Measurements from ENCODE around the gene TNIP1. TPM values are rescaled to one million over a fixed set of nuclear protein-coding genes. Genes with fewer than 3 reads are reported as not detected.

Gene TNIP1, protein sequence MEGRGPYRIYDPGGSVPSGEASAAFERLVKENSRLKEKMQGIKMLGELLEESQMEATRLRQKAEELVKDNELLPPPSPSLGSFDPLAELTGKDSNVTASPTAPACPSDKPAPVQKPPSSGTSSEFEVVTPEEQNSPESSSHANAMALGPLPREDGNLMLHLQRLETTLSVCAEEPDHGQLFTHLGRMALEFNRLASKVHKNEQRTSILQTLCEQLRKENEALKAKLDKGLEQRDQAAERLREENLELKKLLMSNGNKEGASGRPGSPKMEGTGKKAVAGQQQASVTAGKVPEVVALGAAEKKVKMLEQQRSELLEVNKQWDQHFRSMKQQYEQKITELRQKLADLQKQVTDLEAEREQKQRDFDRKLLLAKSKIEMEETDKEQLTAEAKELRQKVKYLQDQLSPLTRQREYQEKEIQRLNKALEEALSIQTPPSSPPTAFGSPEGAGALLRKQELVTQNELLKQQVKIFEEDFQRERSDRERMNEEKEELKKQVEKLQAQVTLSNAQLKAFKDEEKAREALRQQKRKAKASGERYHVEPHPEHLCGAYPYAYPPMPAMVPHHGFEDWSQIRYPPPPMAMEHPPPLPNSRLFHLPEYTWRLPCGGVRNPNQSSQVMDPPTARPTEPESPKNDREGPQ
- 106 and 205 TPM in 2 replicates for total RNA-seq (2014; rRNA removed; shearing (Covaris generic); ENCODE audit: low replicate concordance)

DNA sequence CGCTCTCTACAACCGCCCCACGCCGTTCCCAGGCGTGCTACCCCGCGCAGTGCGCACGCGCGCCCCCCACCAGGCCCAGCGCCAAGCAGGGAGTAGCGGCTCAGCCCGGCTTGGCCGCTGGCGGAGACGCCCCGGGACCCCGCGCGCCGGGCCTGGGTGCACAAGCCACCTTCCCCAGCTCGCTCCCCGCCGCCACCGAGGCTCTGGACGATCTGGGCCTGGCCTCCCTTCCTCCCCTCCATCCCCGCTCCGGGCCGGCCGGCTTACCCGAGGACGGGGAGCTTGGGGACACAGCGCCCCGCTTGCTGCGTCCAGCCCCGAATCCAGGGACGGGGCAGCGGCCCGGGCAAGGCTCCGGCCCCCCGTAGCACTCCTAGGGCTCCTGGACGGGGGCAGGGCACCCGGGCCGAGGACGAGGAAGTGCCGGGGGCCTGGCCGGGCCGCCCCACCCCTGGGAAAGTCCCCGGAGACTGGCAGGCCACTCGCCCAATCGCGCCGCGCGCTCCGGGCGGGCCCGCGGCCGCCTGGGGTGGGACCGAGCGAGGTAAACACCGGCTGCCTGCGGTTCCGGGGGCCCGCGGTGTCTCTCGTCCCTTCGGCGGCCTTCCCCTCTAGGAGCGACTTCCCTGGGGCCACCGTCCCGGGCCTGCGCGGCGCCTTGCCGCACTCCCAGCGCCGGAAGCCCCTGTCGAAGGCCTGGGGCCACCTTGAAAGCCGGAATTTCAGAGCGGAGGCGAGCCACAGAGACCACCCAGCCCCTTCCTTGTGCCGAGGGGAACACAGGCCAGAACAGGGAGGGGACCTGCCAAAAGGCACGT lies at the start of gene TNIP1:
TNIP1 (minus strand) TSS at position 422 of the 818 bp plus-strand sequence. CDS start 15,939 bp downstream, outside the sequence.
- H3K4me2 ChIP-seq (ENCODE audit: low read depth, low read length, poor library complexity, severe bottlenecking): peak within 1 kb of the TSS; percentile 99
- H3K9me2 ChIP-seq (replicated peaks; ENCODE audit: insufficient read depth, low read length): no peaks in the 10 kb centered on the region
- H4K20me1 ChIP-seq (ENCODE audit: insufficient read depth, low read depth, low read length): no peaks in the 10 kb centered on the region
- H3K9ac ChIP-seq (ENCODE audit: low read length): peak within 1 kb of the TSS; percentile 99
- H3K4me1 ChIP-seq (ENCODE audit: low read length): peaks cover 57% of the 10 kb centered on the region
- no peaks in the 10 kb centered on the region for H3K27me3 ChIP-seq (ENCODE audit: low read length)
- H3K9me3 ChIP-seq (ENCODE audit: low read length): no peaks in the 10 kb centered on the region
- H3K79me2 ChIP-seq (ENCODE audit: low read length): peaks cover 55% of the 10 kb centered on the region
- peaks cover 27% of the 10 kb centered on the region for H3K36me3 ChIP-seq (ENCODE audit: insufficient read depth, low read length)
- peak; percentile 96 for DNase-seq
- peak within 1 kb of the TSS; percentile 86 for H3K27ac ChIP-seq (ENCODE audit: low read length)
- H2AFZ ChIP-seq (ENCODE audit: low read length): peak within 1 kb of the TSS; percentile 19; the same call in 1 of the 2 replicates
- peak within 1 kb of the TSS; percentile 94 for H3K4me3 ChIP-seq (ENCODE audit: low read length)

DNA sequence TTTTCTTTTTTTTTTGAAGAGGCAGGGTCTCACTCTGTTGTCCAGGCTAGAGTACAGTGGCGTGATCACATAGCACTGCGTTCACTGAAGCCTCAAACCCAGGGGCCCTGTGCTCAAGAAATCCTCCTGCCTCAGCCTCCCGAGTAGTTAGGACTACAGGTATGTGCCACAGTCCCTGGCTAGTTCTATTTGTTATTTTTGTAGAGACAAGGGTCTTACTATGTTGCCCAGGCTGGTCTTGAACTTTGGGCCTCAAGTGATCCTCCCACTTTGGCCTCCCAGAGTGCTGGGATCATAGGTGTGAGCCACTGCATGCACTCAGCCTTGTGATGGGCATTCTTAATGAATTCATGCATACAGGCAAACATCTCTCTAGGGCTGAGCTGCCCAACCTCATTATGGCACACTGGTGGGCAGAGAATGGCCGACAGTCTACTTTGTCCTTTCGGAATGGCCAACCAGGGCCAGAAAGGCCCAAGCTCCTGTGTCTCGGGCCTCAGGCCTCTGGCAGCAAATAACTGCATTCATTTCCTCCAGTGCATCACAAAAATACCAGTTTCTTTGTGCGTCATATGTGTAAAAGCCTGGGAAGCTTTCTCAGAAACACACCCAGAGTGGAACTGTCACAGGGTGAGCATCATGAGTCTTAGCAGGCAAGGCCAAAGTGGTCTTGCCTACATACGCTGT lies 49.5 kb upstream of the TNIP1 start:
- Histone ChIP-seq H3K9me2 (replicated peaks; ENCODE audit: insufficient read depth, low read length) (no peaks in the 10 kb centered on the region), H3K27ac (ENCODE audit: low read length) (peak overlapping the region; percentile 94), H3K27me3 (ENCODE audit: low read length) (no peaks in the 10 kb centered on the region), H3K4me3 (ENCODE audit: low read length) (no peak overlapping the region), H3K9ac (ENCODE audit: low read length) (no peak overlapping the region), H3K36me3 (ENCODE audit: insufficient read depth, low read length) (peaks cover 71% of the 10 kb centered on the region), H4K20me1 (ENCODE audit: insufficient read depth, low read depth, low read length) (no peaks in the 10 kb centered on the region), H3K4me1 (ENCODE audit: low read length) (peaks cover 90% of the 10 kb centered on the region), H3K9me3 (ENCODE audit: low read length) (no peaks in the 10 kb centered on the region), H3K4me2 (ENCODE audit: low read depth, low read length, poor library complexity, severe bottlenecking) (no peak overlapping the region), H2AFZ (ENCODE audit: low read length) (no peak overlapping the region), H3K79me2 (ENCODE audit: low read length) (peaks cover 3% of the 10 kb centered on the region; the same call in 1 of the 2 replicates)
- DNase-seq: no peak

DNA sequence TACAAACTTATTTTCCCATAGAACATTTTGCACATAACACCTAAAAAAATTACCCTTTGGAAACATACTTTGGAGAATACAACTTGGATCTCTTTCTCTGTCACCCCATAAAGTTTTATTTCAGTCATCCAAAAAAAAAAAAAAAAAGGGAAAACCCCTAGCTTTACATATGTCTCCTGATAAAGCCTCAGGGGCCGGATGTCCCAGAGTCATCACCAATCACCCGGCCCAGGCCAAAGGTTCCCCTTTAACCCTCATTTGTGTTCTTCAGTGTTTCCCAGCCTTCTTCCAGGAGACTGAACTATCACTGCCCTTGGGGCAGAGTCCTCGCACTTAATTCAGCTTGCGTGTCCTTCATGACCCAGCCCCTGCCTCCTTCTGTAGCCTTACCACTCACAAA lies 48.0 kb upstream of the TNIP1 start:
- H3K9ac ChIP-seq (ENCODE audit: low read length): peak overlapping the region; percentile 14; the same call in 1 of the 2 replicates
- H3K36me3 ChIP-seq (ENCODE audit: insufficient read depth, low read length): peaks cover 62% of the 10 kb centered on the region
- peaks cover 90% of the 10 kb centered on the region for H3K4me1 ChIP-seq (ENCODE audit: low read length)
- H3K9me2 ChIP-seq (replicated peaks; ENCODE audit: insufficient read depth, low read length): no peaks in the 10 kb centered on the region
- peak overlapping the region; percentile 94 for H3K27ac ChIP-seq (ENCODE audit: low read length)
- no peaks in the 10 kb centered on the region for H4K20me1 ChIP-seq (ENCODE audit: insufficient read depth, low read depth, low read length)
- 0 out of 2 replicates have a peak, but pooled peaks cover 3% of the 10 kb centered on the region for H3K79me2 ChIP-seq (ENCODE audit: low read length)
- DNase-seq: peak; percentile 52
- no peak overlapping the region for H2AFZ ChIP-seq (ENCODE audit: low read length)
- H3K4me2 ChIP-seq (ENCODE audit: low read depth, low read length, poor library complexity, severe bottlenecking): no peak overlapping the region
- no peaks in the 10 kb centered on the region for H3K9me3 ChIP-seq (ENCODE audit: low read length)
- H3K27me3 ChIP-seq (ENCODE audit: low read length): no peaks in the 10 kb centered on the region
- H3K4me3 ChIP-seq (ENCODE audit: low read length): no peak overlapping the region

GRCh38 chr5:151127926-151128325 lies 47.1 kb upstream of the TNIP1 start:
- Histone ChIP-seq H3K27me3 (ENCODE audit: low read length) (no peaks in the 10 kb centered on the region), H3K9me2 (replicated peaks; ENCODE audit: insufficient read depth, low read length) (no peaks in the 10 kb centered on the region), H3K9ac (ENCODE audit: low read length) (no peak overlapping the region), H3K27ac (ENCODE audit: low read length) (peak overlapping the region; percentile 94), H3K9me3 (ENCODE audit: low read length) (no peaks in the 10 kb centered on the region), H3K4me1 (ENCODE audit: low read length) (peaks cover 90% of the 10 kb centered on the region), H3K4me2 (ENCODE audit: low read depth, low read length, poor library complexity, severe bottlenecking) (no peak overlapping the region), H3K4me3 (ENCODE audit: low read length) (no peak overlapping the region), H2AFZ (ENCODE audit: low read length) (no peak overlapping the region), H4K20me1 (ENCODE audit: insufficient read depth, low read depth, low read length) (no peaks in the 10 kb centered on the region), H3K36me3 (ENCODE audit: insufficient read depth, low read length) (peaks cover 64% of the 10 kb centered on the region), H3K79me2 (ENCODE audit: low read length) (0 out of 2 replicates have a peak, but pooled peaks cover 3% of the 10 kb centered on the region)
- no peak for DNase-seq

- DNase-seq: peak; percentile 87
- Histone ChIP-seq H3K79me2 (ENCODE audit: low read length) (0 out of 2 replicates have a peak, but pooled peaks cover 3% of the 10 kb centered on the region), H4K20me1 (ENCODE audit: insufficient read depth, low read depth, low read length) (no peaks in the 10 kb centered on the region), H3K9ac (ENCODE audit: low read length) (peak overlapping the region; percentile 71), H3K4me1 (ENCODE audit: low read length) (peaks cover 79% of the 10 kb centered on the region), H2AFZ (ENCODE audit: low read length) (no peak overlapping the region), H3K9me3 (ENCODE audit: low read length) (no peaks in the 10 kb centered on the region), H3K27me3 (ENCODE audit: low read length) (no peaks in the 10 kb centered on the region), H3K9me2 (replicated peaks; ENCODE audit: insufficient read depth, low read length) (no peaks in the 10 kb centered on the region), H3K4me3 (ENCODE audit: low read length) (peak overlapping the region; percentile 4; the same call in 1 of the 2 replicates), H3K27ac (ENCODE audit: low read length) (peak overlapping the region; percentile 94), H3K4me2 (ENCODE audit: low read depth, low read length, poor library complexity, severe bottlenecking) (peak overlapping the region; percentile 64), H3K36me3 (ENCODE audit: insufficient read depth, low read length) (peaks cover 65% of the 10 kb centered on the region)
Observed at GRCh38 chr5:151126199-151126645, 45.4 kb upstream of the TNIP1 start.

DNA sequence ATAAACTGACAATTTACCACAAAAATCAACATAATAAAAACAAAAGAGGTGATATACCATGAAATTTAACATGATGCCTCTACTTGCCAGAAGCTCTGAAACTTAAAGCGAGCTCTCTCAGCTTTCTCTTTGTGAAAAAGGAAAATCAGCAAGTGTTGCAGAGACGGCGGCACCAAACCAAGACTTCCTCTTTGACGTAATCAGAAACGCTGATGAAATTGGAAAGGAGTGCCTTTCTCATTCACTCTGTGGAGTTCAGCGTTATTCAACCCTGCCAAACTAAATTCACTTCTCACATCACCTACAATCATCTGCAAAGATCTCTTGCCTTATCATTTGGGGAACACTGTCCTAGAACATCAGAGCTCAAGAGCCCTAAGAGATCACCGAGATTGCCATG lies 44.6 kb upstream of the TNIP1 start:
- H3K4me3 ChIP-seq (ENCODE audit: low read length): peak overlapping the region; percentile 4; the same call in 1 of the 2 replicates
- DNase-seq: peak; percentile 78
- H4K20me1 ChIP-seq (ENCODE audit: insufficient read depth, low read depth, low read length): no peaks in the 10 kb centered on the region
- no peaks in the 10 kb centered on the region for H3K9me2 ChIP-seq (replicated peaks; ENCODE audit: insufficient read depth, low read length)
- H3K9me3 ChIP-seq (ENCODE audit: low read length): no peaks in the 10 kb centered on the region
- H3K9ac ChIP-seq (ENCODE audit: low read length): peak overlapping the region; percentile 71
- H3K36me3 ChIP-seq (ENCODE audit: insufficient read depth, low read length): peaks cover 64% of the 10 kb centered on the region
- H3K4me1 ChIP-seq (ENCODE audit: low read length): peaks cover 79% of the 10 kb centered on the region
- 0 out of 2 replicates have a peak, but pooled peaks cover 3% of the 10 kb centered on the region for H3K79me2 ChIP-seq (ENCODE audit: low read length)
- peak overlapping the region; percentile 94 for H3K27ac ChIP-seq (ENCODE audit: low read length)
- no peak overlapping the region for H2AFZ ChIP-seq (ENCODE audit: low read length)
- peak overlapping the region; percentile 64 for H3K4me2 ChIP-seq (ENCODE audit: low read depth, low read length, poor library complexity, severe bottlenecking)
- no peaks in the 10 kb centered on the region for H3K27me3 ChIP-seq (ENCODE audit: low read length)

DNA sequence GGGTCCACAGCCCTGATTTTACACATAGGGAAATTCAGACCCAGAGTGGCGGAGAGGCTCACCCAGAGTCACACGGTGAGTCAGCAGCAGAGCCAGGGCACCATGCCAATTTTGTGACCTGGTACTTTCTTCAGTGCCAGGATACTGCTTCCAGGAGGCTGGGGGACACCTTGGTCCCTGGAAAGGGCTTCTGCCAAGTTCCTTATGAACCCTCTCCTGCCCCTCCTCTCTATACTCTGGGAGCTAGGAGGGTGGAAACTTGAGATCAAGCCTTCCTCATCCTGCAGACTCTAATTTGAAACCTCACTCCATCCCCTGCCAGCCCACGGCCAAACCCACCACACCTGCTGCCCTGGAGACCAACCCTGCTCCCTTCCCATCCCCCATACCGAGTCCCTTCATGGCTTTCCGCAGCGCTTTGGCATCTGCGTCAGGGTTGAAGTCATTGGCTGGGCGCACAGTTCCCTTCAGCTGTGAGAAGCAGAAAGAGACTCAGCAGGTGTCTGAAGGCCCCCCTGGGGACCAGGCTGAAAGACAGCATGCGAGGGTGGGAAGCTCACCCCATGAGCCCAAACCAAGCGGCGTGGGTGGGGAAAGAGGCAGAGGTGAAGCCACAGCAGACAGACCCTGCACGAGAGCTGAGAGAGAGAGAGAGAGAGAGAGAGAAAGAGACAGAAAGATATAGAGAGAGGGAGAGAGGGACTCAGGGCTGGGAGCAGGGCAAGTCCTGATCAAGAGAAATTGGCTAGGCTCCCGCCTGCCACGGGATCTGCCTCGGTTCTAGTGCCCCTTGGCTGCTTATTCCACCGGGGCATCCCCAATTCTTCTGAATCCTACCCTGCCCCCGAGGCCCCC lies 43.3 kb upstream of the TNIP1 start:
- H3K27ac ChIP-seq (ENCODE audit: low read length): peak overlapping the region; percentile 94
- H4K20me1 ChIP-seq (ENCODE audit: insufficient read depth, low read depth, low read length): no peaks in the 10 kb centered on the region
- H2AFZ ChIP-seq (ENCODE audit: low read length): no peak overlapping the region
- peak overlapping the region; percentile 71 for H3K9ac ChIP-seq (ENCODE audit: low read length)
- H3K36me3 ChIP-seq (ENCODE audit: insufficient read depth, low read length): peaks cover 62% of the 10 kb centered on the region
- DNase-seq: peak; percentile 96
- peak overlapping the region; percentile 59 for H3K4me3 ChIP-seq (ENCODE audit: low read length)
- H3K4me1 ChIP-seq (ENCODE audit: low read length): peaks cover 67% of the 10 kb centered on the region
- H3K9me3 ChIP-seq (ENCODE audit: low read length): no peaks in the 10 kb centered on the region
- no peaks in the 10 kb centered on the region for H3K27me3 ChIP-seq (ENCODE audit: low read length)
- no peaks in the 10 kb centered on the region for H3K9me2 ChIP-seq (replicated peaks; ENCODE audit: insufficient read depth, low read length)
- peak overlapping the region; percentile 64 for H3K4me2 ChIP-seq (ENCODE audit: low read depth, low read length, poor library complexity, severe bottlenecking)
- H3K79me2 ChIP-seq (ENCODE audit: low read length): 0 out of 2 replicates have a peak, but pooled peaks cover 3% of the 10 kb centered on the region

Measured in Karpas-422 (cell line).